GM12878 (cell line): ENCODE data around the gene NHS. TPM values are rescaled to one million over a fixed set of nuclear protein-coding genes. Genes with fewer than 3 reads are reported as not detected.

Source experiments
- ATAC-seq: fragments of 200-7000 bp; cut with Tn5 transposase; 3 replicates; pipeline ENCODE4 v1.9.1; 2020; ENCODE audit warnings: mild to moderate bottlenecking, moderate library complexity
- BruUV-seq: library from RNA; stranded (reverse); fragments of 400-500 nt; replicated peaks from 2 replicates; lab custom pipeline; 2021; lab: Mats Ljungman, UMichigan
- CTCF ChIA-PET: fragments of 300-600 bp; sonication (Branson Sonifier 250); formaldehyde crosslinking; extraction: SDS; loops from one replicate; lab custom pipeline; 2021; ENCODE audit warnings: inconsistent platforms; lab: Yijun Ruan, JAX
- POLR2A ChIA-PET: fragments of 350-600 bp; formaldehyde crosslinking; extraction: SDS; loops from one replicate; lab custom pipeline; 2021; ENCODE audit warnings: inconsistent platforms; lab: Charles Lee
- RAD21 ChIA-PET: fragments of 300-600 bp; sonication (Branson Sonifier 250); formaldehyde crosslinking; loops from one replicate; lab custom pipeline; 2023; ENCODE audit warnings: antibody characterized with exemption; ENCODE audit not compliant: unreplicated experiment; lab: Charles Lee
- SMC1A ChIA-PET: fragments of 300-600 bp; sonication (Branson Sonifier 250); formaldehyde crosslinking; loops from one replicate; lab custom pipeline; 2023; ENCODE audit not compliant: unreplicated experiment, uncharacterized antibody; lab: Charles Lee
- DNase-seq: peaks from one replicate; pipeline ENCODE4 v3.0.0-alpha.2; 2011; ENCODE audit warnings: low read depth, low spot score
- FAIRE-seq: peaks from 3 replicates; lab custom pipeline; 2011; peaks lifted over from hg19 to GRCh38; lab: Jason Lieb, UNC
- H2AFZ ChIP-seq: 2 replicates; pipeline ENCODE4 v1.6.0; 2011; ENCODE audit warnings: low read depth, low read length, control low read depth; ENCODE audit not compliant: control insufficient read depth
- H3K27ac ChIP-seq: 2 replicates; pipeline ENCODE4 v1.5.1; 2011; ENCODE audit warnings: control low read depth; ENCODE audit not compliant: control insufficient read depth, insufficient read depth
- H3K27me3 ChIP-seq, 2 experiments: replicated peaks in 1 of 2; 2 replicates each; pipeline versions ENCODE4 v1.6.0 to v1.6.1; 2011; ENCODE audit warnings: low read length in 1 of 2; ENCODE audit not compliant: control insufficient read depth in 2 of 2, insufficient read depth in 2 of 2
- H3K36me3 ChIP-seq, 2 experiments: 2 replicates each; pipeline ENCODE4 v1.5.1; 2011; ENCODE audit warnings: low read length in 1 of 2; ENCODE audit not compliant: control insufficient read depth in 2 of 2, insufficient read depth in 2 of 2
- H3K4me1 ChIP-seq: 2 replicates; pipeline ENCODE4 v1.6.1; 2011; ENCODE audit warnings: mild to moderate bottlenecking, low read length, moderate library complexity, mixed read lengths; ENCODE audit not compliant: control insufficient read depth, insufficient read depth
- H3K4me2 ChIP-seq: 2 replicates; pipeline ENCODE4 v1.6.0; 2011; ENCODE audit warnings: control low read depth; ENCODE audit not compliant: control insufficient read depth, insufficient read depth
- H3K4me3 ChIP-seq: fragments of 200-600 bp; sonication (generic); 2 replicates; pipeline ENCODE4 v1.5.1; 2016
- H3K79me2 ChIP-seq: 2 replicates; pipeline ENCODE4 v1.6.0; 2011; ENCODE audit warnings: low read length; ENCODE audit not compliant: control insufficient read depth, insufficient read depth
- H3K9ac ChIP-seq: 2 replicates; pipeline ENCODE4 v1.8.0; 2011; ENCODE audit warnings: low read length, control low read depth, mixed read lengths; ENCODE audit not compliant: control insufficient read depth, insufficient read depth
- H3K9me3 ChIP-seq: replicated peaks from 3 replicates; pipeline ENCODE4 v1.5.1; 2011; ENCODE audit warnings: mild to moderate bottlenecking, low read length; ENCODE audit not compliant: control insufficient read depth, insufficient read depth
- H4K20me1 ChIP-seq: 2 replicates; pipeline ENCODE4 v1.6.0; 2011; ENCODE audit not compliant: control insufficient read depth, insufficient read depth
- ASH2L ChIP-seq: fragments of 300-600, 200-600 bp; sonication (generic); IDR thresholded peaks from 2 replicates; pipeline ENCODE4 v1.6.1; 2017; ENCODE audit warnings: low read depth, mild to moderate bottlenecking, borderline replicate concordance
- BCL11A ChIP-seq: IDR thresholded peaks from 2 replicates; pipeline ENCODE4 v1.6.1; 2011; ENCODE audit warnings: low read depth, low read length
- EED ChIP-seq: sonication (generic); IDR thresholded peaks from 2 replicates; pipeline ENCODE4 v1.6.1; 2016; ENCODE audit warnings: antibody characterized with exemption, low read depth
- EGR1 ChIP-seq, 2 experiments: IDR thresholded peaks; 1 replicate in 1 of 2; 2 replicates in 1 of 2; pipeline ENCODE4 v1.6.1; 2011 to 2012; ENCODE audit warnings: low read depth in 2 of 2, low read length in 2 of 2, borderline replicate concordance in 1 of 2, mild to moderate bottlenecking in 1 of 2, moderate library complexity in 1 of 2
- MEF2A ChIP-seq: IDR thresholded peaks from 2 replicates; pipeline ENCODE4 v1.6.1; 2011; ENCODE audit warnings: low read depth, mild to moderate bottlenecking, low read length, moderate library complexity; ENCODE audit not compliant: insufficient read depth
- MTA3 ChIP-seq: IDR thresholded peaks from 2 replicates; pipeline ENCODE4 v1.6.1; 2012; ENCODE audit warnings: low read length, inconsistent platforms, borderline replicate concordance
- MYC ChIP-seq: IDR thresholded peaks from 2 replicates; pipeline ENCODE4 v1.6.1; 2011; ENCODE audit warnings: mild to moderate bottlenecking, low read length, moderate library complexity, inconsistent platforms; ENCODE audit not compliant: insufficient read depth, insufficient replicate concordance, insufficient read length, severe bottlenecking
- NR2F1 ChIP-seq: fragments of 450-650 bp; conservative IDR thresholded peaks from 2 replicates; pipeline ENCODE4 v1.6.1; 2017; ENCODE audit warnings: mild to moderate bottlenecking
- NRF1 ChIP-seq: conservative IDR thresholded peaks from 2 replicates; pipeline ENCODE4 v1.6.1; 2011; ENCODE audit warnings: mild to moderate bottlenecking, low read depth, low read length, improper control_type of control experiment
- POU2F2 ChIP-seq: IDR thresholded peaks from 3 replicates; pipeline ENCODE4 v1.6.1; 2011; ENCODE audit warnings: low read depth, mild to moderate bottlenecking, low read length, borderline replicate concordance
- SPI1 ChIP-seq: IDR thresholded peaks from 2 replicates; pipeline ENCODE4 v1.6.1; 2011; ENCODE audit warnings: low read depth, mild to moderate bottlenecking, low read length, moderate library complexity, borderline replicate concordance; ENCODE audit not compliant: insufficient read depth
- YBX1 ChIP-seq: fragments of 450-650 bp; IDR thresholded peaks from 2 replicates; pipeline ENCODE4 v1.6.1; 2016; ENCODE audit warnings: antibody characterized with exemption
- YY1 ChIP-seq: IDR thresholded peaks from 2 replicates; pipeline ENCODE4 v1.6.1; 2011; ENCODE audit warnings: low read depth, mild to moderate bottlenecking, low read length
- ZBED1 ChIP-seq: IDR thresholded peaks from 2 replicates; pipeline ENCODE4 v1.6.1; 2016; ENCODE audit warnings: borderline replicate concordance
- ZNF207 ChIP-seq: fragments of 450-650 bp; IDR thresholded peaks from 2 replicates; pipeline ENCODE4 v1.6.1; 2014; ENCODE audit warnings: antibody characterized with exemption, mild to moderate bottlenecking, borderline replicate concordance
- in situ Hi-C: fragments of 300-500 bp; cut with MboI; formaldehyde crosslinking; loops from 9 replicates; pipeline ENCODE4 v1.14.3; 2018; ENCODE audit warnings: mixed read lengths
- intact Hi-C: fragments of 100-400 bp; cut with micrococcal nuclease; formaldehyde crosslinking; loops from one replicate; pipeline ENCODE4 v1.14.2; 2022; ENCODE audit not compliant: unreplicated experiment
- polyA plus RNA-seq, 11 experiments: library from polyadenylated mRNA; depleted of rRNA in 4 of 11; unstranded in 6 of 11; stranded (reverse) in 5 of 11; fragments of >200 nt; fragmentation: Nextera tagmentation in 4 of 11; fragmentation: Illumina TruSeq in 1 of 11; extraction: Ambion mirVana in 4 of 11; extraction: Trizol in 1 of 11; gene quantifications; 1 replicate in 1 of 11; 2 replicates in 10 of 11; pipeline versions ENCODE4 v1.2.1 to v1.2.3, GENCODE V29; 2011 to 2016; ENCODE audit warnings: inconsistent platforms in 2 of 11, missing spikeins in 2 of 11, low read depth in 1 of 11
- total RNA-seq, 4 experiments: library from RNA; depleted of rRNA in 3 of 4; stranded (reverse); fragments of >200 nt in 3 of 4; fragmentation: Illumina TruSeq in 1 of 4; extraction: Trizol in 1 of 4; gene quantifications; 2 replicates each; pipeline versions ENCODE4 v1.2.1 to v1.2.3, GENCODE V29; 2013 to 2021
- TF ChIP-seq, protein P1 (sequence below): fragments of 450-650 bp; IDR thresholded peaks from 2 replicates; pipeline ENCODE4 v1.6.1; 2016; ENCODE audit warnings: mild to moderate bottlenecking, moderate library complexity, borderline replicate concordance

The NHS gene
- total and polyA plus RNA-seq, 10 of the 15 experiments (the other 5 are each of a cell fraction or from before 2014, with no cell fraction given): under 0.01 to 0.07 (median 0.03) TPM; not detected in 7

DNA sequence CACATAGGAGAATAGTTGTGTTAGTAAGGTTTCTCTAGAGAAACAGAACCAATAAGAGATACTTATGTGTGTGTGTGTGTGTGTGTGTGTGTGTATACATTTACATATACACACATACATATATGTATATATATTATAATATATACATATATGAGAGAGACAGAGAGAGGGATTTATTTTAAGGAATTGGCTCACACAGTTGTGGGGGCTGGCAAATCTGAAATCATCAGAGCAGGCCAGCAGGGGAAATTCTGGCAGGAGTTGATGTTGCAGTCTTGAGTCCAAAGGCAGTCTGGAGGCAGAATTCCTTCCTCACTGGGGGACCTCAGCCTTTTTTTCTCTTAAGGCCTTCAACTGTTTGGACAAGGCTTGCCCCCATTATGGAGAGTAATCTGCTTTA is 38.6 kb upstream of the NHS start:
- Histone ChIP-seq H2AFZ (no peak overlapping the region), H3K9ac (no peak overlapping the region), H3K36me3 (no peaks in the 10 kb centered on the region), H3K9me3 (no peaks in the 10 kb centered on the region), H3K4me2 (no peak overlapping the region), H3K4me1 (no peaks in the 10 kb centered on the region), H4K20me1 (no peaks in the 10 kb centered on the region), H3K4me3 (no peak overlapping the region), H3K27me3 (no peaks in the 10 kb centered on the region), H3K27ac (no peak overlapping the region), H3K79me2 (no peaks in the 10 kb centered on the region)
- in situ Hi-C loops (no loop called here), intact Hi-C loops (no loop called here)
- RAD21 ChIA-PET: no interaction called here
- SMC1A ChIA-PET: no interaction called here
- CTCF ChIA-PET: interaction anchor here (0.7 kb wide), 1 partner anchor 161 kb away, joined by 4 read pairs; no protein-coding TSS in a partner anchor
- no peak for FAIRE-seq
- no peak for DNase-seq
- TF ChIP-seq MEF2A (no peak), YBX1 (no peak), YY1 (no peak), NRF1 (no peak), SPI1 (no peak), ZNF207 (no peak), ASH2L (no peak), MTA3 (no peak), ZBED1 (no peak), BCL11A (no peak), MYC (no peak), EED (no peak), EGR1 (IDR thresholded peaks at IDR 0.05; ENCODE audit: borderline replicate concordance in 1 of 2, low read depth in 2 of 2, low read length in 2 of 2) (no peak), NR2F1 (no peak), POU2F2 (no peak)
- TF ChIP-seq, protein P1, sequence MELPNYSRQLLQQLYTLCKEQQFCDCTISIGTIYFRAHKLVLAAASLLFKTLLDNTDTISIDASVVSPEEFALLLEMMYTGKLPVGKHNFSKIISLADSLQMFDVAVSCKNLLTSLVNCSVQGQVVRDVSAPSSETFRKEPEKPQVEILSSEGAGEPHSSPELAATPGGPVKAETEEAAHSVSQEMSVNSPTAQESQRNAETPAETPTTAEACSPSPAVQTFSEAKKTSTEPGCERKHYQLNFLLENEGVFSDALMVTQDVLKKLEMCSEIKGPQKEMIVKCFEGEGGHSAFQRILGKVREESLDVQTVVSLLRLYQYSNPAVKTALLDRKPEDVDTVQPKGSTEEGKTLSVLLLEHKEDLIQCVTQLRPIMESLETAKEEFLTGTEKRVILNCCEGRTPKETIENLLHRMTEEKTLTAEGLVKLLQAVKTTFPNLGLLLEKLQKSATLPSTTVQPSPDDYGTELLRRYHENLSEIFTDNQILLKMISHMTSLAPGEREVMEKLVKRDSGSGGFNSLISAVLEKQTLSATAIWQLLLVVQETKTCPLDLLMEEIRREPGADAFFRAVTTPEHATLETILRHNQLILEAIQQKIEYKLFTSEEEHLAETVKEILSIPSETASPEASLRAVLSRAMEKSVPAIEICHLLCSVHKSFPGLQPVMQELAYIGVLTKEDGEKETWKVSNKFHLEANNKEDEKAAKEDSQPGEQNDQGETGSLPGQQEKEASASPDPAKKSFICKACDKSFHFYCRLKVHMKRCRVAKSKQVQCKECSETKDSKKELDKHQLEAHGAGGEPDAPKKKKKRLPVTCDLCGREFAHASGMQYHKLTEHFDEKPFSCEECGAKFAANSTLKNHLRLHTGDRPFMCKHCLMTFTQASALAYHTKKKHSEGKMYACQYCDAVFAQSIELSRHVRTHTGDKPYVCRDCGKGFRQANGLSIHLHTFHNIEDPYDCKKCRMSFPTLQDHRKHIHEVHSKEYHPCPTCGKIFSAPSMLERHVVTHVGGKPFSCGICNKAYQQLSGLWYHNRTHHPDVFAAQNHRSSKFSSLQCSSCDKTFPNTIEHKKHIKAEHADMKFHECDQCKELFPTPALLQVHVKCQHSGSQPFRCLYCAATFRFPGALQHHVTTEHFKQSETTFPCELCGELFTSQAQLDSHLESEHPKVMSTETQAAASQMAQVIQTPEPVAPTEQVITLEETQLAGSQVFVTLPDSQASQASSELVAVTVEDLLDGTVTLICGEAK: no peak
- POLR2A ChIA-PET: no interaction called here
- BruUV-seq: no TSS peak
- no peak for ATAC-seq
